HepG2 (cell line): ENCODE measurements around the gene HDAC4. TPM values are rescaled to one million over a fixed set of nuclear protein-coding genes. Genes with fewer than 3 reads are reported as not detected.
A peak's percentile ranks its signal among the peaks of the same experiment; 100 is the strongest.

ENCODE experiments used
- ATAC-seq: fragments of 200-7000 bp; cut with Tn5 transposase; 3 replicates; pipeline ENCODE4 v1.9.1; 2020; ENCODE audit warnings: mild to moderate bottlenecking, moderate library complexity
- BruUV-seq: library from RNA; stranded (reverse); fragments of 400-500 nt; replicated peaks from 2 replicates; lab custom pipeline; 2021; lab: Mats Ljungman, UMichigan
- CTCF ChIA-PET: fragments of 300-600 bp; formaldehyde crosslinking; extraction: SDS; loops from one replicate; lab custom pipeline; 2021; ENCODE audit warnings: low total read pairs, inconsistent platforms, low intra/inter-chr PET ratio; lab: Yijun Ruan, JAX
- POLR2A ChIA-PET: fragments of 350-600 bp; sonication (Branson Sonifier 250); formaldehyde crosslinking; loops from one replicate; lab custom pipeline; 2020; ENCODE audit warnings: antibody characterized with exemption, inconsistent platforms; lab: Yijun Ruan, JAX
- DNase-seq: peaks from one replicate; pipeline ENCODE4 v3.0.0-alpha.2; 2015; ENCODE audit warnings: low spot score
- FAIRE-seq: peaks from 3 replicates; lab custom pipeline; 2011; peaks lifted over from hg19 to GRCh38; lab: Jason Lieb, UNC
- H2AFZ ChIP-seq: one replicate; pipeline ENCODE4 v1.6.1; 2011; ENCODE audit warnings: low read length, inconsistent platforms
- H3K27ac ChIP-seq: fragments of 300-600 bp; 3 replicates; pipeline ENCODE4 v1.8.0; 2011; ENCODE audit warnings: mixed run types, mild to moderate bottlenecking, mixed read lengths, low read length, inconsistent platforms; ENCODE audit not compliant: insufficient read depth; ENCODE audit errors: extremely low read length
- H3K27me3 ChIP-seq, 2 experiments: fragments of 200-600 bp in 1 of 2; 2 replicates in 1 of 2; 3 replicates in 1 of 2; pipeline versions ENCODE4 v1.6.0 to v1.8.0; 2011; ENCODE audit warnings: low read length in 2 of 2, mild to moderate bottlenecking in 2 of 2, moderate library complexity in 2 of 2, inconsistent platforms in 1 of 2; ENCODE audit not compliant: insufficient read depth in 2 of 2, control insufficient read depth in 1 of 2
- H3K36me3 ChIP-seq, 2 experiments: fragments of 200-600 bp in 1 of 2; replicated peaks in 1 of 2; 2 replicates in 1 of 2; 3 replicates in 1 of 2; pipeline versions ENCODE4 v1.5.1 to v1.8.0; 2011; ENCODE audit warnings: low read length in 2 of 2, inconsistent platforms in 1 of 2; ENCODE audit not compliant: insufficient read depth in 2 of 2, control insufficient read depth in 1 of 2
- H3K4me1 ChIP-seq: 2 replicates; pipeline ENCODE4 v1.5.1; 2012; ENCODE audit warnings: low read length, inconsistent platforms; ENCODE audit not compliant: insufficient read depth
- H3K4me2 ChIP-seq: 2 replicates; pipeline ENCODE4 v1.6.0; 2011; ENCODE audit warnings: low read depth, low read length, inconsistent platforms
- H3K4me3 ChIP-seq, 3 experiments: fragments of 200-600 bp in 1 of 3; sonication (generic), shearing (Covaris generic) in 1 of 3; replicated peaks in 1 of 3; 2 replicates each; pipeline ENCODE4 v1.5.1; 2011 to 2016; ENCODE audit warnings: low read length in 3 of 3, inconsistent platforms in 2 of 3, low read depth in 2 of 3, mild to moderate bottlenecking in 2 of 3, control low read depth in 1 of 3, mixed read lengths in 1 of 3; ENCODE audit not compliant: insufficient read depth in 1 of 3
- H3K79me2 ChIP-seq: one replicate; pipeline ENCODE4 v1.6.1; 2011; ENCODE audit warnings: low read length, inconsistent platforms; ENCODE audit not compliant: insufficient read depth
- H3K9ac ChIP-seq: 2 replicates; pipeline ENCODE4 v1.6.0; 2011; ENCODE audit warnings: mild to moderate bottlenecking, low read depth, low read length, inconsistent platforms; ENCODE audit not compliant: insufficient read depth
- H3K9me3 ChIP-seq: 2 replicates; pipeline ENCODE4 v1.5.1; 2012; ENCODE audit warnings: mild to moderate bottlenecking, low read length
- H4K20me1 ChIP-seq: 2 replicates; pipeline ENCODE4 v1.6.0; 2011; ENCODE audit warnings: inconsistent platforms, mild to moderate bottlenecking, low read length, moderate library complexity; ENCODE audit not compliant: insufficient read depth
- HES4 ChIP-seq: sonication (generic); formaldehyde crosslinking; IDR thresholded peaks from 2 replicates; pipeline ENCODE4 v1.9.0; 2021; ENCODE audit warnings: mild to moderate bottlenecking, missing genetic modification reagents, borderline replicate concordance
- ZNF513 ChIP-seq: sonication (generic); formaldehyde crosslinking; conservative IDR thresholded peaks from 2 replicates; pipeline ENCODE4 v1.5.0; 2020; ENCODE audit warnings: missing genetic modification reagents
- ZNF687 ChIP-seq: sonication (generic); formaldehyde crosslinking; IDR thresholded peaks from 2 replicates; pipeline ENCODE4 v1.5.1; 2020; ENCODE audit warnings: mild to moderate bottlenecking, missing genetic modification reagents, moderate library complexity
- WGBS: methylation state at CpG from one replicate; pipeline ENCODE4 v1.1.6; 2017; ENCODE audit warnings: low lambda C conversion rate; 5-methylcytosine and 5-hydroxymethylcytosine counted together
- in situ Hi-C: cut with HindIII; loops from 2 replicates; pipeline ENCODE4 v1.10.0; 2017; ENCODE audit warnings: low pct_unique_long_range_greater_than_20kb; ENCODE audit not compliant: extremely low pct_ligation_motif_present
- intact Hi-C: fragments of 100-400 bp; cut with micrococcal nuclease; formaldehyde crosslinking; loops from one replicate; pipeline ENCODE4 v1.10.0; 2022; ENCODE audit not compliant: unreplicated experiment
- polyA plus RNA-seq, 8 experiments: library from polyadenylated mRNA; depleted of rRNA in 3 of 8; stranded (reverse) in 7 of 8; unstranded in 1 of 8; fragments of >200 nt; fragmentation: Illumina TruSeq in 4 of 8; extraction: Trizol in 4 of 8; gene quantifications; 2 replicates each; pipeline versions ENCODE4 v1.2.1 to v1.2.3, GENCODE V29; 2011 to 2016; ENCODE audit warnings: low read depth in 4 of 8, missing spikeins in 1 of 8, mixed read lengths in 1 of 8; ENCODE audit not compliant: insufficient read depth in 1 of 8
- total RNA-seq, 5 experiments: library from RNA; depleted of rRNA; stranded (reverse); fragments of >200 nt; fragmentation: Illumina TruSeq; extraction: Trizol; gene quantifications; 2 replicates each; pipeline ENCODE4 v1.2.3, GENCODE V29; 2016; ENCODE audit warnings: low read depth in 1 of 5

The HDAC4 gene
- total and polyA plus RNA-seq, 2 of the 13 experiments (the other 11 are each of a cell fraction or from before 2014, with no cell fraction given), result 10.1 to 11.5 TPM

GRCh38 chr2:239250216-239251081, 150.4 kb downstream of the HDAC4 start:
- Histone ChIP-seq H4K20me1 (peaks cover 11% of the 10 kb centered on the region; the same call in 1 of the 2 replicates), H3K27me3 (no peaks in the 10 kb centered on the region), H3K27ac (no peak overlapping the region), H3K79me2 (peaks cover 21% of the 10 kb centered on the region), H3K36me3 (no peaks in the 10 kb centered on the region; a peak in 2 of 5 replicates), H3K4me3 (no peak overlapping the region), H3K9ac (no peak overlapping the region), H3K4me1 (peaks cover 27% of the 10 kb centered on the region), H2AFZ (no peak overlapping the region), H3K4me2 (no peak overlapping the region), H3K9me3 (no peaks in the 10 kb centered on the region)
- POLR2A ChIA-PET, result no interaction called here
- in situ Hi-C loops (no loop called here), intact Hi-C loops (no loop called here)
- ATAC-seq (no peak), DNase-seq (no peak), FAIRE-seq (no peak)
- TF ChIP-seq ZNF687 (CRISPR knock-in tag) (peak; percentile 20; the same call in 1 of the 2 replicates), HES4 (CRISPR knock-in tag) (peak; percentile 28; the same call in 1 of the 2 replicates), ZNF513 (CRISPR knock-in tag) (no peak)
- CTCF ChIA-PET, result no interaction called here
- 96% methylated on average over 25 of the region's 30 CpGs for WGBS
- BruUV-seq, result no TSS peak
